OCI-LY3 (cell line): ENCODE results near the gene CPA2.

Source experiments
- H2AFZ ChIP-seq: fragments of 200-600, 300-600 bp; shearing (Covaris generic); 2 replicates; pipeline ENCODE4 v1.6.0; 2014; ENCODE audit warnings: antibody characterized with exemption, low read depth, low read length
- H3K27ac ChIP-seq: fragments of 200-600, 300-600 bp; sonication (generic); 2 replicates; pipeline ENCODE4 v1.5.1; 2014; ENCODE audit warnings: mild to moderate bottlenecking, low read length, moderate library complexity, mixed read lengths
- H3K27me3 ChIP-seq: fragments of 200-600, 300-600 bp; sonication (generic); 2 replicates; pipeline ENCODE4 v1.6.1; 2014; ENCODE audit warnings: low read depth, low read length, mixed read lengths
- H3K36me3 ChIP-seq: fragments of 200-600, 300-600 bp; sonication (generic); replicated peaks from 2 replicates; pipeline ENCODE3; 2014; ENCODE audit warnings: low read depth, low read length, mixed read lengths
- H3K4me1 ChIP-seq: fragments of 300-600, 200-600 bp; sonication (generic); 2 replicates; pipeline ENCODE4 v1.6.1; 2014; ENCODE audit warnings: low read length, mixed read lengths
- H3K4me2 ChIP-seq: fragments of 200-600, 300-600 bp; sonication (generic); 2 replicates; pipeline ENCODE4 v1.6.1; 2014; ENCODE audit warnings: low read length, mixed read lengths
- H3K4me3 ChIP-seq: fragments of 300-600, 200-600 bp; sonication (generic); 2 replicates; pipeline ENCODE4 v1.5.1; 2014; ENCODE audit warnings: antibody characterized with exemption, mild to moderate bottlenecking, low read length, moderate library complexity
- H3K79me2 ChIP-seq: fragments of 300-600, 200-600 bp; shearing (Covaris generic); 2 replicates; pipeline ENCODE4 v1.6.1; 2014; ENCODE audit warnings: mild to moderate bottlenecking, low read length, mixed read lengths
- H3K9ac ChIP-seq: fragments of 300-600, 200-600 bp; shearing (Covaris generic); 2 replicates; pipeline ENCODE4 v1.6.0; 2014; ENCODE audit warnings: mild to moderate bottlenecking, low read length, moderate library complexity
- H3K9me3 ChIP-seq: fragments of 200-600, 300-600 bp; shearing (Covaris generic); 2 replicates; pipeline ENCODE4 v1.6.1; 2014; ENCODE audit warnings: low read length, mixed read lengths; ENCODE audit not compliant: insufficient read depth
- H4K20me1 ChIP-seq: fragments of 200-600, 300-600 bp; sonication (generic); 2 replicates; pipeline ENCODE4 v1.6.1; 2016; ENCODE audit warnings: low read length, mixed read lengths; ENCODE audit not compliant: insufficient read depth
- CTCF ChIP-seq: fragments of 200-600, 300-600 bp; sonication (generic); IDR thresholded peaks from 2 replicates; pipeline ENCODE4 v1.5.1; 2014; ENCODE audit warnings: antibody characterized with exemption, low read length, low read depth
- EZH2phosphoT487 ChIP-seq: fragments of 200-600 bp; shearing (Covaris generic); IDR thresholded peaks from 2 replicates; pipeline ENCODE4 v1.6.1; 2018; ENCODE audit warnings: antibody characterized with exemption, mixed run types, low read depth

The CPA2 gene

GRCh38 chr7:130256704-130257103 is 10.0 kb upstream of the CPA2 start:
- Histone ChIP-seq H3K27ac (no peak overlapping the region), H3K9ac (no peak overlapping the region), H4K20me1 (no peaks in the 10 kb centered on the region), H3K4me3 (no peak overlapping the region), H3K27me3 (no peaks in the 10 kb centered on the region), H3K4me1 (no peaks in the 10 kb centered on the region), H3K36me3 (no peaks in the 10 kb centered on the region), H3K4me2 (no peak overlapping the region), H3K79me2 (no peaks in the 10 kb centered on the region), H2AFZ (no peak overlapping the region), H3K9me3 (no peaks in the 10 kb centered on the region)
- no peak for TF ChIP-seq CTCF
- TF ChIP-seq EZH2phosphoT487, result no peak

- H4K20me1 ChIP-seq, result no peaks in the 10 kb centered on the region
- no peaks in the 10 kb centered on the region for H3K27me3 ChIP-seq
- no peaks in the 10 kb centered on the region for H3K36me3 ChIP-seq
- no peak for TF ChIP-seq EZH2phosphoT487
- TF ChIP-seq CTCF, result no peak
- no peak overlapping the region for H3K4me3 ChIP-seq
- no peaks in the 10 kb centered on the region for H3K9me3 ChIP-seq
- no peaks in the 10 kb centered on the region for H3K79me2 ChIP-seq
- no peak overlapping the region for H3K9ac ChIP-seq
- H3K27ac ChIP-seq, result no peak overlapping the region
- no peaks in the 10 kb centered on the region for H3K4me1 ChIP-seq
- H2AFZ ChIP-seq, result no peak overlapping the region
- H3K4me2 ChIP-seq, result no peak overlapping the region
These were observed 8.1 kb upstream of the CPA2 start for GRCh38 chr7:130258494-130259078.

- no peak overlapping the region for H3K9ac ChIP-seq
- TF ChIP-seq EZH2phosphoT487, result no peak
- no peaks in the 10 kb centered on the region for H3K36me3 ChIP-seq
- H3K27ac ChIP-seq, result no peak overlapping the region
- H3K4me1 ChIP-seq, result no peaks in the 10 kb centered on the region
- no peak overlapping the region for H2AFZ ChIP-seq
- H3K9me3 ChIP-seq, result no peaks in the 10 kb centered on the region
- no peak overlapping the region for H3K4me3 ChIP-seq
- H3K27me3 ChIP-seq, result peaks cover 11% of the 10 kb centered on the region; the same call in 1 of the 2 replicates
- H3K4me2 ChIP-seq, result no peak overlapping the region
- no peaks in the 10 kb centered on the region for H3K79me2 ChIP-seq
- no peaks in the 10 kb centered on the region for H4K20me1 ChIP-seq
These were observed 4.2 kb upstream of the CPA2 start for GRCh38 chr7:130262448-130262847.

- no peak overlapping the region for H3K4me3 ChIP-seq
- H3K9me3 ChIP-seq, result no peaks in the 10 kb centered on the region
- H3K9ac ChIP-seq, result no peak overlapping the region
- no peak overlapping the region for H3K27ac ChIP-seq
- TF ChIP-seq CTCF, result no peak
- no peak for TF ChIP-seq EZH2phosphoT487
- no peaks in the 10 kb centered on the region for H3K79me2 ChIP-seq
- peaks cover 15% of the 10 kb centered on the region for H3K27me3 ChIP-seq
- no peaks in the 10 kb centered on the region for H3K36me3 ChIP-seq
- no peaks in the 10 kb centered on the region for H3K4me1 ChIP-seq
- H2AFZ ChIP-seq, result no peak overlapping the region
- H4K20me1 ChIP-seq, result no peaks in the 10 kb centered on the region
- H3K4me2 ChIP-seq, result no peak overlapping the region
These were observed 3.5 kb upstream of the CPA2 start for GRCh38 chr7:130263130-130263529.
